Smooth muscle cell (in vitro differentiated cells): Measurements from ENCODE around the gene IRAK3. TPM values are rescaled to one million over a fixed set of nuclear protein-coding genes. Genes with fewer than 3 reads are reported as not detected.

Experiments used
- DNase-seq: peaks from one replicate; lab custom pipeline; 2025; ENCODE audit not compliant: unreplicated experiment; lab: John Stamatoyannopoulos, UW
- H2AFZ ChIP-seq: fragments of 200-600 bp; sonication (generic); 2 replicates; pipeline ENCODE4 v1.6.0; 2016; ENCODE audit warnings: antibody characterized with exemption, low read depth, mild to moderate bottlenecking
- H3F3A ChIP-seq: fragments of 200-600 bp; sonication (generic); 2 replicates; pipeline ENCODE4 v1.6.0; 2017; ENCODE audit warnings: antibody characterized with exemption, low read depth
- H3K27ac ChIP-seq: fragments of 200-600 bp; sonication (generic); 2 replicates; pipeline ENCODE4 v1.5.1; 2016; ENCODE audit warnings: low read depth, mild to moderate bottlenecking
- H3K27me3 ChIP-seq: fragments of 200-600 bp; sonication (generic); 2 replicates; pipeline ENCODE4 v1.6.1; 2016; ENCODE audit warnings: low read depth, mild to moderate bottlenecking
- H3K36me3 ChIP-seq: fragments of 200-600 bp; sonication (generic); 2 replicates; pipeline ENCODE4 v1.5.1; 2016; ENCODE audit warnings: low read depth
- H3K4me1 ChIP-seq: fragments of 200-600 bp; sonication (generic); 2 replicates; pipeline ENCODE4 v1.5.1; 2016; ENCODE audit warnings: low read depth
- H3K4me2 ChIP-seq: fragments of 200-600 bp; sonication (generic); 2 replicates; pipeline ENCODE4 v1.6.0; 2016; ENCODE audit warnings: mild to moderate bottlenecking
- H3K4me3 ChIP-seq: fragments of 200-600 bp; sonication (generic); 2 replicates; pipeline ENCODE4 v1.5.1; 2016; ENCODE audit warnings: mild to moderate bottlenecking
- H3K79me2 ChIP-seq: fragments of 200-600 bp; sonication (generic); 2 replicates; pipeline ENCODE4 v1.6.0; 2016; ENCODE audit warnings: low read depth, mild to moderate bottlenecking
- H3K9ac ChIP-seq: fragments of 200-600 bp; sonication (generic); 2 replicates; pipeline ENCODE4 v1.6.0; 2016; ENCODE audit warnings: low read depth
- H3K9me3 ChIP-seq: fragments of 200-600 bp; sonication (generic); replicated peaks from 2 replicates; pipeline ENCODE4 v1.5.1; 2016; ENCODE audit warnings: low read depth
- H4K20me1 ChIP-seq: fragments of 200-600 bp; sonication (generic); 2 replicates; pipeline ENCODE4 v1.6.0; 2016; ENCODE audit warnings: low read depth
- CTCF ChIP-seq: fragments of 200-600 bp; sonication (generic); IDR thresholded peaks from 2 replicates; pipeline ENCODE4 v1.5.1; 2017; ENCODE audit warnings: borderline replicate concordance, mild to moderate bottlenecking, antibody characterized with exemption; ENCODE audit not compliant: insufficient read depth, poor library complexity, severe bottlenecking
- WGBS: methylation state at CpG from one replicate; pipeline ENCODE4 v1.1.7; 2016; ENCODE audit warnings: low lambda C conversion rate; 5-methylcytosine and 5-hydroxymethylcytosine counted together
- polyA plus RNA-seq: library from polyadenylated mRNA; unstranded; fragments of >200 nt; fragmentation: Nextera tagmentation; extraction: Ambion mirVana; gene quantifications from 2 replicates; pipeline ENCODE4 v1.2.1, GENCODE V29; 2016
- total RNA-seq: library from RNA; depleted of rRNA; stranded (reverse); fragments of >200 nt; gene quantifications from 2 replicates; pipeline ENCODE4 v1.2.3, GENCODE V29; 2014

The IRAK3 gene
- total and polyA plus RNA-seq, 2 experiments from 2014 or later, result 2.4 to 5.3 TPM

- Histone ChIP-seq H2AFZ (no peak overlapping the region), H3K4me1 (no peaks in the 10 kb centered on the region), H4K20me1 (no peaks in the 10 kb centered on the region), H3K9me3 (no peaks in the 10 kb centered on the region), H3K79me2 (no peaks in the 10 kb centered on the region), H3K27ac (no peak overlapping the region), H3K9ac (no peak overlapping the region), H3K4me3 (no peak overlapping the region), H3K4me2 (no peak overlapping the region), H3K36me3 (no peaks in the 10 kb centered on the region), H3F3A (no peaks in the 10 kb centered on the region), H3K27me3 (peaks cover 18% of the 10 kb centered on the region)
- WGBS, result 93% methylated on average over 1 of the region's 1 CpG
- no peak for DNase-seq
- no peak for TF ChIP-seq CTCF
Observed at GRCh38 chr12:66296176-66296683, 107.2 kb downstream of the IRAK3 start.

DNA sequence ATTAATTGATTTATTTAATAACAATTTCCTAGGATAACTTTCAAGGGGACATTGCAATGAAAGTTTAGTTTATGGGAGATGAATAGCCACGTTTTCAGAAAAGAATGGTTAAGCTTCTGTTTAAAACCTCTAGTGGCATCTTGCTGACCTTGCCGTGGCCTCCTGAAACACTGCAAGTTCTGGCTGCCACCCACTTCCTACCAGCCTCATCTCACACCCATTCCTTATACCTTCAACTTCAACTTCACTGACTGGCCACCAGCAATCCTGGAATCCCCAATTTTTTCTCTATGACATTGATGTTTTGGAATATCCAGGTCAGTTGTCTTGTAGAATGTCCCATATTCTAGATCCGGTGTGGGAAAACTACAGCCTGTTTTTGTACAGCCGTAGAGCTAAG, 108.1 kb downstream of the IRAK3 start:
- Histone ChIP-seq H3K4me3 (no peak overlapping the region), H3K9me3 (no peaks in the 10 kb centered on the region), H3F3A (no peaks in the 10 kb centered on the region)

DNA sequence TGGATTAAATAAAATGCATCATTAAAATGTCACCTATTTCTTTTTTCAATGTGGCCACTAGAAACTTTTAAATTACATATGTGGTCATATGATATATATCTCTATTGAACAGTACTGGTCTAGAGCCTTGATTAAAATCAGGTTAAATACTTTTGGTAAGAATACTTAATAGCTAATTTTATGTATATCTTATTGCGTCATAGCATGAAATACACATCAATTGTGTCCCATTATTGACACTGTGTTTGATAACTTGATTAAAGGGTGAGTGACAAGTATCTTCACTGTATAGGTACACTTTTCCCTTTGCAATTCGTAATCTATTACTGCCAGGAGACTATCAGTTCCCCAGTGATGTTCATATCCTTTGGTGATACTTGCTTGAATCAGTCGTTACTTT, 108.9 kb downstream of the IRAK3 start:
- Histone ChIP-seq H2AFZ (no peak overlapping the region), H3K27ac (no peak overlapping the region), H3K79me2 (no peaks in the 10 kb centered on the region), H3F3A (no peaks in the 10 kb centered on the region), H3K27me3 (peaks cover 16% of the 10 kb centered on the region), H3K4me1 (peaks cover 5% of the 10 kb centered on the region), H3K9ac (no peak overlapping the region), H3K4me3 (no peak overlapping the region), H4K20me1 (no peaks in the 10 kb centered on the region), H3K4me2 (no peak overlapping the region), H3K9me3 (no peaks in the 10 kb centered on the region), H3K36me3 (no peaks in the 10 kb centered on the region)
- WGBS, result 90% methylated on average over 3 of the region's 3 CpGs
- no peak for DNase-seq
- TF ChIP-seq CTCF, result no peak

More for the DNA sequence above, 108.1 kb downstream of the IRAK3 start:
- no peak for DNase-seq
- H3K4me2 ChIP-seq, result no peak overlapping the region
- WGBS, result 78% methylated on average over 4 of the region's 4 CpGs
- H2AFZ ChIP-seq, result no peak overlapping the region
- no peaks in the 10 kb centered on the region for H4K20me1 ChIP-seq
- no peak overlapping the region for H3K9ac ChIP-seq
- no peak overlapping the region for H3K27ac ChIP-seq
- peaks cover 19% of the 10 kb centered on the region for H3K27me3 ChIP-seq
- TF ChIP-seq CTCF, result no peak
- H3K36me3 ChIP-seq, result no peaks in the 10 kb centered on the region
- peaks cover 5% of the 10 kb centered on the region for H3K4me1 ChIP-seq
- H3K79me2 ChIP-seq, result no peaks in the 10 kb centered on the region
